GM21576 (cell line): ENCODE results near the gene CDS1.
"Not testable (repeated sequence)": the region's sequence is repeated elsewhere in the genome, so short reads cannot be mapped to it uniquely, and the experiment has no call there.

ENCODE experiments used
- ATAC-seq: cut with Tn5 transposase; IDR thresholded peaks from one replicate; pipeline ENCODE4 v1.9.1; 2021; ENCODE audit warnings: mild to moderate bottlenecking, moderate library complexity; ENCODE audit not compliant: unreplicated experiment

CDS1 gene

DNA sequence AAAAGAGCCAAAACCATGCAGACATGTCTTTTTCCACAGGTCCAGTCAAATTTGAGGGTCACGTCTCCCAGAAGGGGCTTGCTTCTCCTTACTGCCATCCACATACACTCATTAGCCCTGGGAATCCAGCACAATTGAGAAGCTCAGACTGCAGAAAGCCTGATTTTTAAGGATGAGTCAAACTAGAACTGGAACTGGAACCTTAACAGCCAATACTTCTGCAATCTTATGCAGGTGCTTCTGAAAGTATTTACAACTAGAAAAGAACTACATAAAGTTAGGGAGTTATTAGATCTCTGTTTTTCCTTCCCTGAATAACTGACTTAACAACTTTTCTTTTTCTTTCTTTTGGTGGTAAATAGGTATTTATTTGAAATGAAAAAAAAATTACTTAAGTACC is 86.3 kb downstream of the CDS1 start:
- no peak for ATAC-seq

DNA sequence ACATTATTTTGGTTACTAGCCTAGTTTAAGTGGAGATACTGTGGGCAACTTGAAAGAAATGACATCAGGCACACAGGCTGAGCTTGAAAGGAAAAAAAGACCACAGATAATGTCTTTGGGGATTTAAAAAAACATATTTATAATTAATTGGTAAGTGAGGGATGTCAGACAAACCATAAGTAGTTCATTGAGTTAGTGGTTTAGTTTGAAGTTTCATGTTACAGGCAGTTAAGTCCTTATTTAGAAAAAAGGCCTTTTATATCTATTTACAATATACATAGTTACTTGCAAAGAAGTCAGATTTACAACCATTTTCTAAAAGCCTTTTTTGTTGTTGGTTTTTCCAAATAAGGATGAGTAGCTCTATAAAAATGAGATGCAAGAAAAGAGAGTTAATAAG is 89.2 kb downstream of the CDS1 start:
- no peak for ATAC-seq

DNA sequence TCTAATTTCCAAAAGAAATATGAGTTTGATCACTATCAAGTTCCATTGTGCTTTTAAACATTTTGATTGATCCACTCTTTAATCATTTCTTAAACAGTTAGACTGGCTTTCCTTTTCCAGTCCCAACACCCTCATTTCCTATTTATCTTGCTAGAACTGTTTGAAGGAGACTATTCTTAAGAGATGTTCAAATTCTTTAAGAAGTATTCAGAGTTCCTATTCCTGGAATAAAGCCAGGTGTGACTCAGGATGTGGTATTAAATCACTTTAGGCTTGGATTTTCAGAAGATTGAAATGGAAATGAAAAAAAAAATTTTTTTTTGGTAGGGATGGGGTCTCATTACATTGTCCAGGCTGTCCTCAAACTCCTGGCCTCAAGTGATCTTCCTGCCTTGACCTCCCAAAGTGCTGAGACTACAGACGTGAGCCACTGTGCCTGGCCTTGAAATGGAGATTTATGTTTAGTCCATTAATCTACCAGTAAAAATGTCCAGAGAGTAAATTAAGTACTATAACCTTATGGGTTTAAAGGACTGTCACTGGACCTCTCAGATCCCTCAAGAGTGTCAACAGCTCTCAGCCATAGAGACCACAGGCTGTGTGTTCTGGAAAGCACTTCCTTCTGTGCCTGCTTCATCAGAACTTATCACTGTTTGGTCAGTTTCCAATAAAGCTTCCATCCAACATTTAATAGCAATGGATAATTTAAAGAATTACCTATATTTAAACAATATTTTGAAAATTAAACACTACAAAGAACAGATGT is 90.7 kb downstream of the CDS1 start:
- no peak for ATAC-seq

DNA sequence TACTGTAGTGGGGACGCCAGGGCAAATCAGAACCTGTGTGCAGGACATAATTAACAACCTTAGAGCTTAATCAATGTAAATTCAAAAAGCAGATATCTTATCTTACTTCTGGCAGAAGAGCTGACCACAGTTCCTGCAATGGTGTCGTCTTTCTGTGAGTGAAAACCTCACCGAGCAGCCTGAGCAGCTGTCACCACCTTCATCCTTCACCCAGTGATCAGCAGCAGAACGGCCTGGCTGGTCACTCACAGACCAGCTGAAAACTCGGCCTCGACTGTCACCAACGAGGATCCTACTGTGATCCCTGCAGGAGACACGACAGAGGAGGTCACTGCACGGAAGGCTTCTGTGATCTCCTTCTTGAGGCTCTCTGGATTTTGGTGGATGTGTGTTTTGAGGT is 94.2 kb downstream of the CDS1 start:
- no peak for ATAC-seq

DNA sequence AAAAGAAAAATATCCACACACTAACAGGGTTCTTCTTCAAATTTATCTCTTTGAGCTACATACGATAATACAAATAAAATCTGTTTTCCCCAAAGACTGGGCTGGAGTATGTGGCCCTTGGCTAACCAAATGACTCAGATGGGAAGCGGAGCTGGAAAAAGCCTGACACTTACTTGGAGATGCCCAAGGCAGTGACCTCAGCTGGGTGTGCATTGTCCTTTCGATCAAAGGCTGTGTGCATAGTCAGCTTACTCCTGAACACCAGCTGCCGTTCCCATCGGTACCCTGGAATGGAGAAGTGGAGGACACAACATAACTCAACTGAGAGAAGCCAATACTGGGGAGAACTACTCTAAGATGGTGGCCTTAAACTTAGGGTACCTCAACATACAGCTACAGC is 95.1 kb downstream of the CDS1 start:
- ATAC-seq: no peak

DNA sequence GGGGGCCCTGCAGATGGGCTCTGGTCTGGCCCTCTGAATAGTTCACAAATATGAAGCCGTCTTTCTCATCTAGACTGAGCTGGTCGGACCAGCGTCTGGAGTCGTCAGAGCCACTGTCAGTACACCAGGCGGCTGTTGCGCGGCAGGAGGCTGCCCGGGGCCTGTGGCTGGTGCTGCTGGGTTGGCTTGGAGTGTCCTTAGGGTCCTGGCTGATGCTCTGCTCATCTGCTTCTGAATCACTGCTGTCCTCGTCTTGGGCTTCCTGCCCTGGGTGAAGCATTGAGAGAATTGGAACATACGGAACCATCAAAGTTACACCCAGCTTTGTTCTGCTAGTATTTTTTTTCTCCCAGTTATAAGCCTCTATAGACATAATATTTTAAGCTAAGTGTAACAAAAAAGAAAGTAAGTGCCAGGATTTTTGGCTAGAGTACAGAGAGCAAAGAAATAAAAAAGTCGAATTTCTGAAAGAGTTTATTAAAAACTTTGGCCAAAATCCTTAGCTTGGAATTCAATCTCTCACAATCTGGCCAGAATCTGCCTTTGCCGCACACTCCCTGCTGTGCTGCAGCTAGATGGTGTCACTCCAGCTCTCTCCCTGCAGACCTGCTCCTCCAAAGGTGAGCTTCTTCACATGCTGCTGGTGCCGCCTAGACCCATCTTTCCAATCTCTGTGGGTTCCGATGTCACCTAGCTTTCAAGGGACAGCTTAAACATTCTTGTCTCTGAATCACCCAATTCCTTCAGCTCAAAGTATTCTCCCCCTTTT is 96.2 kb downstream of the CDS1 start:
- ATAC-seq: no peak

DNA sequence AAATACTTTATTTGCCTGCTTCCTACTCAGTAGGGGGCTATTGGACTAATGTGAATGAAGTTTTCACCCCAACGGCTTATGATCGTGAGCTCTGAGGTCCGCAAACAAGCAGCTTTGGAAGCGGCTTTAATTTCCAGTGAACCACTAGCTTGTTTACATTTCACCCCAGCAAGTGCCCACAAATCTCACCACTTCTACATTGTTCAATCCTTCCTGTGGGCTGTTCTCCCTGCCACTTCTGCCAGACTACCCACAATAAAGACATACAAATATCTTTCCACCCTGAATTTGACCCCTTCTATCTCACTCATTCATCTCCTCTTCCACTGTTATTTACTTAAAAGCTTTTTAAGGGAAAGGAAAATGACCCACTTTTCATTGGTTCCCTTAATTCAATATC is 98.0 kb downstream of the CDS1 start:
- no peak for ATAC-seq

DNA sequence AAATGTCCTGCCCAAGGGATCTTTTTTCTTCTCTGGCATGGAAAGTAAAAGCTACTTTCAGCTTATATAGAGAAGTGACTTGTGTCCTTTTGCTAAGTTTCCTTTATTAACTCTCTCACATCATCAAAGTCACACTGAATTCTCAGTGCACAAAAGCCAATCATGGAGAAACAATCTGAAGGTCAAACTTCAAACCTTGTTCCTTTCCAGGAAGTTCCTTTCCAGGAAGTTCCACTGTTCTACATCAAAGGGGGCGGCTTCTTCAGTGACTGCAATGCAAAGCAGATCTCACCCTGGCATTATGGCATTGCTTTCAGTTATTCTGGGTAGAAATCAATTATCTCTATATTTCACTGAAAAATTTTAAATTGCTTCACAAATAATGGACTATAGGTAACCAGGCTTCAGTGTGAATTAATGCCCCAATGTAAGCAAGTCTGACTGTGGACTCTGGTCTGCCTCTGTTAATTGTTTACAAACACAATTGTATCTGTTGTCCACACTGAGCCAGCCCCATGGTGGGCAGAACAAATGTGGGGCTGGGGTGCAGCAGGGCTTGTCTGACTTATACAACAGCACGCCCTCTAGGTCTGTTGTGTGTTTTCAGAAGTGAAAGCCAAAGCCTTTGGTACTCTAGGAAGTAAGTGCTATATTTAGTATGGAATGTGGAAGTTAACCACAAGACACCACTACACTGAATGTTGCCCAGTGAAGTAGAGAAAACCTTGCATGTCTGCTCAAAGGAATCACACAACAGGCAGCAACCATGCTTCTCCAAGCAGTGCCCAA is 98.8 kb downstream of the CDS1 start:
- ATAC-seq: no peak

DNA sequence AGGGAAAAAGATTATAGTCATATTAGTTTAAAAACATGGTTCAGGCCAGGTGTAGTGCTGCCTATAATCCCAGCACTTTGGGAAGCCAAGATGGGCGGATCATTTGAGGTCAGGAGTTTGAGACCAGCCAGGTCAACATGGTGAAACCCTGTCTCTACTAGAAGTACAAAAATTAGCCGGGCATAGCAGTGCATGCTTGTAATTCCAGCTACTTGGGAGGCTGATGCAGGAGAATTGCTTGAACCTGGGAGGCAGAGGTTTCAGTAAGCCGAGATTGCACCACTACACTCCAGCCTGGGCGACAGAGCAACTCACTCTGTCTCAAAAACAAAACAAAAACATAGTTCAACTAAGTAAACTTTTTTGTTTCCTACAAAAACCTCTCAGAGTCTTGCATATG is 99.7 kb downstream of the CDS1 start:
- not testable (repeated sequence) for ATAC-seq

DNA sequence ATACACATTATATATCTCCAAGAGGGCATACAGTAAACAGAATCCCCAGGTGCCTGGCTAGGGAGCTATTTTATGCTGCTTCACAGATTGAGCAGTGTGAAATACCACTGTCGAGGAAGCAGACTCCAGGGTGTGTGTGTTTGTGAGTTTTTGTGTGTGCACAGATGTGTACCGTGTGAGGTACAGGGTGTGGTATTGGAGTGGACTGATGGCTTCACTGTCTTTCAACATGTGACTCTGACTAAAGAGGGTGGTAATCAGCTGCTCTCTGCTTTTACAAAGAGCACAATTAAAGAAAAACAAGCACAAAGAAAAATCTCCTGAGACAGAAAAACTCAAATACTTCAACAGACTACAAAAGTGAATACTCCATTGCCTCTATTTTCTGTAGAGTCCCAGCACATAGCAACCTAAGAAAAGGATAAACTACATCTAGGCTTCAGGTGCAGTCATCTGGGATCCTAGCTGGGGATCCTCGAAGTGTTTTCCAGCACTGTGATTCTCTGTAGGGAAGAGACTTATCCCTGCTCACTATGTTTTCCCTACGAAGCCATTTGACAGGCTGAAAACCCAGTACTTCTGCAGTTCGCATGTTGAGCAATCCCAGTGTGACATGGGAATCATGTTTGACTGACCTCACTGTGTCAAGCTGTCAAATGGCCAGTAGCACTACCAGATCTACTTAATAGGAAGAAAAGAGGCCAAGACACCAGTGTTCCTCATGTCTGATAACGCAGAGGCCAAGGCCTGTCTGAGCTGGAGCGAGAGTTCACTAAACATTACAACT is 100.3 kb downstream of the CDS1 start:
- no peak for ATAC-seq

DNA sequence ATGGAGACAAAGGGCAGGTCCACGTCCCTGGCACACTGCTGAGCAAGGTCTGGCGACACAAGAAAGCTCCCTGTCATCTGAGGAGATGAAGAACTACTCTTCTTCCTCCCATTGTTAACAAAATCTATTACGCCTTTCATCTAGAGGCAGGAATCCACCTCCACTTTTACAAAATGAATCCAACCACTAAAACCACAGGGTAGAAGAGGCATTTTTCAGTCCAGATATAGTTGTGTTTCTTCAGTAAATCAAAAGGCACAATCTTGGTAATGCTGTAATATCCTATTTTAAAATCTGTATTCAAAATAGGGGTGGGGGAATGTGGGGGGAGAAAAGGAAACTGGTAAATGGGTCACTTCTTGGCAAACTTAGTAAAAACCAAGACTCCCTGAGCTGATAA is 101.4 kb downstream of the CDS1 start:
- ATAC-seq: no peak

DNA sequence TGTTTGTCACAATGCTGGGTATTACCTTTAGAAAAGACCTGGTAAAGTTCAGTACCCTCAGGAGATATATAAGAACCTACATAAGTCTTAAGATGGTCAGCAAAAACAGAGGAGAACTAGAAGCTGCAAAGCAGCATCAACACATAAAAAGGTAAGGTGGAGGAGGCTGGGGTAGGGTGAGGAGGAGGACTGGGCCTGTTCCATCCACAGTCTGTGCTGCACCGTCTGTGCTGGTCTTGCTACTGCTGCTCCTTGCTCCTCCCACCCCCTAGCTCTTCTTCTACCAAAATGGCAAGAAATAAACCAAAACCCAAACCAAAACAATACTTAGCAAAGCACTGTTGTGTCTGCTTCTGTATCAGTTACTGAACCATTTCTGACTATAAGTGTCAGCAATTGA is 102.2 kb downstream of the CDS1 start:
- ATAC-seq: no peak

DNA sequence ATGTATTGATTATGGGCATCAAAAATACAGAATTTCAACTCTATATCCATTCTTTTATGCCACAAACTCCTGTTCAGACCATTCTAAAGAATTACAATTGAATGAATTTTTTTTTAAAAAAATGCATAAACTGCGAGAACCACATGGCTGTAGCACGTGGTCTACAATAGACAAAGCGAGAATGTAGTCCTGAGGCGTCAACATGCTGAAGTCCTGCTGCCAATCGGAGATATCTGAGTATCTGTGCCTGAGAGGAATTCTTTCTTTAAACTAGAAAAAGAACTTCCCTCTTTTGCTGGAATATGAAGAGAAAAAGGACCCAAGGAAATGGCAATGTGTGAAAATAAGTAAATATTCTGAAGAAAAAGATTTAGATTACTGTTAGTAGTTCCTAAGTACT is 105.7 kb downstream of the CDS1 start:
- no peak for ATAC-seq

DNA sequence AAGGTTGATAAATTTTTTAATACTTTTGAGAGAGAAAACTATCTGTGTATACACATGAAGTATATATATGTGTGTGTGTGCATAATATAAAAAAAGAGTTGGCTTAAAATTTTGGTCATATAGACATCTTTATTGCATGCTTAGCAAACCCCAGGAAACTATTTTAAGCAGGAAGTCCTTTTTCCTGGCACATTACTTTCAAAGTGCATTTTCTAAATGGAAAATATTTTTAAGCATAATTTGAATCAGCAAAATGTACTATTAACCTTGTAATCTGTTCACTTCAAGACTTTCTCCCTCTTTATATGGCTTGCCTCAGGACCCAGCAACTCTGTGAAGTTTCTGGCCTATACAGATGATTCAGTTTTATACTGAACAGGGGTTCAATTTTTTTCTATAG is 106.3 kb downstream of the CDS1 start:
- no peak for ATAC-seq

DNA sequence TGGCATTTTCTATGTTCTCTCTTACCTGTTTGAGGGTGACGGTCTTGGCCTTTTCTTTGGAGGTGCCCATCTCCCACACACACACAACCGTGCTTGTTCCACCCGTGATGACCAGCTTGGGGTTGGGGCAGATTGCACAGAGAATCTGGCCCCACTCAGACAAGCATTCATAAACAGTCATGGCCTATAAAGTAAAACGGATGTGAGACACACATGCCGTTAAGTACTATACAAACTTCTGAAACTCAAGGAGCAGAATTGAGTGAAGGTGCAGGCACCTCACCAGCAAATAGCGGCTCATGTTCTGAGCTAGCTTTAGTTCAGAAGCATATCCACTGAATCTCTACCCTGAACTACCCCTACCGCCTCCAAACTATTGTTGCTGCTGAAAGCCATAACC is 107.6 kb downstream of the CDS1 start:
- no peak for ATAC-seq

DNA sequence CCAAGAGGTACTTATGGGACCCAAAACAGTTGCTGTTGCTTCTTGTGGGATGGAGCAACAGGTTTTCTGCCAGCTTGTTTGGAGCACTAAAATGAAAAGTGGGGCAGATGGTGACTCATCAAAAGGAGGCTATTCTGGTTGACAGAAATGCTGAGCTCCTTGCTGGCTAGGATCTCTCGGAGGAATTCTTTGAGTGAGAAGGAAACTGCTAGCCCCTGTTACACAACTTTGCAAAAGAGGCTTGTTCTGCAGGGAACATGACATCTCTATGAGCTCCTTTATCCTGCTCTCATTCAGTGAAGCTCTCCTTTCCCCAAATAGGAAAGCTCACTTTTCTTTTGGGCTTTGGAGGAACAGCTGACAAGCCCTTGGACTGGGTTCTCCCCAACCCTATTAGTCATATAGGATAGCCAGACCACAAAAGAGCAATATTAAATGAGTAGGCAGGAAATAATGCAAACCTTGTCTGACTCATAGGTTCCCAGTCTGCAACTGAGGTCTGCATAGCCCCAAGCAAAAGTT is 108.3 kb downstream of the CDS1 start:
- ATAC-seq: no peak

DNA sequence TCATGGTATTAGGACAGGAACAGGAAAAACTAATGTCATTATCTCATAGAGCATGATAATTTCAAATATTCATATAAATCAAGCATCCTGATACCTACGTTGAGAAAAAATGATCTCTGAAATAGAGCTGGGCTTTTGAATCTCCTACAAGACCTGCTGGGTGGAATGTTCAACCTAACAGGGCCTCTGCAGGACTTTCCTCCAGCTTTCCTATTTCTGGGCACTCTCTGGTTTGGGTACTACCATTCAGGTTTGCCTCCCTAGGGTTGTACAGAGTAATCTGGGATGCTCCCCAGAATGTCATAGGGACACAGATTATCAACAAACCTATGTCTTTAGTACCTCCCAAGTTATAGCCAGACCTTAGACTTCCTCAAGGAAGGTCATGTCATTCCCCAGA is 108.9 kb downstream of the CDS1 start:
- no peak for ATAC-seq

DNA sequence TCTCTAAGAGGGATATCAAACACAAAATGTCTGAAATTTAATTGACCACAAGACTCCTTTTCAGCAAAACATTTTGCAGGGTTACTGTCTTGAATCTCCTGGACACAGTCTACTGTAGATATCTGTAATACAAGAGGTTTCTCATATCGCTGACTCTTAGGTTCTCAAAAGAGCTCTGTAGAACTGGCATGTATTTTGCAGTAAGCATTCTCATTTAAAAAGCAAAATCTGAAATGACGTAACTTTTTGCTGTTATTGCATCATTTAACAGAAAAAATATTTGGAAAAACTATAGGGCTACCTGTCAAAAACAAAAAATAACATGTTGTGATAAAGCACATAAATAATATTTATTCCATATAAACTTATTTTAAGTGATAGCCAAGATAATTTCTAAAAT is 114.2 kb downstream of the CDS1 start:
- ATAC-seq: no peak

DNA sequence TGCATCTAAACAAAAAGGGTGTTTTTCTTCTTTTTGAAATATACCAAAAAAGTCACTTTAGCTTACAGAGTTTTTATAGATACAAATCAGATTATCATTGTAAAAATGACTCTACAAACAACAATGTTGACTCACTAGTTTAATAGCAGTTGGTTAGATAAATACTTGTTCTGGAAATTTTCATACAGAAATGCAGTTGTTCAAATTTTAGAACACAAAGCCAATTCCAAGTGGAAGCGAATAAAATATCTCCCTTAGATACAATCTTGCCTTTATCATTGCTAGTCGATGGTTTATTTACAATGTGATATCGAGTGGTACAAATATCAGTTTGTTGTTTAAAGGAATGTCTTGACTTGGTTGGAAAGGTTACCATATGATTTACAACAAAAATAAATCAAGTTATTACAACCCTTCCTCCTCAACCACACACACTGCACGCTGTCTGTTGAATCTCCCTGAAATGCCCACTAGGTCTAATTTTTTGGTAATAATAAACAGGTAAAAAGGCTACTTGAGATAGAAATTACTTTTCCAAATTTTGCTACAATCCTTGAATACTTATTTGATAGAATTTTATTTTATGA is 114.8 kb downstream of the CDS1 start:
- no peak for ATAC-seq

DNA sequence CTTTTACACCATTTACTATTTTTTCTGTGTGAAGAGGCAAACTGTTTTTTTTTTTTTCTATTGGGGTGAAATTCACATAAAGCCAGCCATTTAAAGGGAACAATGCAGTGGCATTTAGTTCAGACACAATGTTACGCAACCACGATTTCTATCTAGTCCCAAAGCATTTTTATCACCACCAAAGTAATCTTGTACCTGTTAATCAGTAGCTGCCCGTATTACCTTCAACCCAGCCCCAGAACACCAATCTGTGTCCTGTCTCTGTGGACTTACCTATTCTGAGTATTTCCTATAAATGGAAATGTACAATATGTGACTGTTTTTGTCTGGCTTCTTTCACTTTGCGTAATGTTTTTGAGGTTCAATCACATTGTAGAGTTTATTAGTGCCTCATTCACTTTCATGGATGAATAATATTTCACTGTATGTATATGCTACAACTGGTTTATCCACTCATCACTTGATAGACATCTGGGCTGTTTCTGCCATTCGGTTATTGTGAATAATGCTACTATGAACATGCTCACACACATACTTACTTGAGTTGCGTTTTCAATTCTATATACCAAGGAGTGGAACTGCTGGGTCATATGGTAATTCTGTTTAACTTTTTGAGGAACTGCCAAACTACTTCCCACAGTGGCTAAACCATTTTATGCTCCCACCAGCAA is 116.2 kb downstream of the CDS1 start:
- ATAC-seq: no peak
